Measurements from ENCODE around the gene GFRA4.
"Not testable (repeated sequence)": the region's sequence is repeated elsewhere in the genome, so short reads cannot be mapped to it uniquely, and the experiment has no call there.

GFRA4 gene

DNA sequence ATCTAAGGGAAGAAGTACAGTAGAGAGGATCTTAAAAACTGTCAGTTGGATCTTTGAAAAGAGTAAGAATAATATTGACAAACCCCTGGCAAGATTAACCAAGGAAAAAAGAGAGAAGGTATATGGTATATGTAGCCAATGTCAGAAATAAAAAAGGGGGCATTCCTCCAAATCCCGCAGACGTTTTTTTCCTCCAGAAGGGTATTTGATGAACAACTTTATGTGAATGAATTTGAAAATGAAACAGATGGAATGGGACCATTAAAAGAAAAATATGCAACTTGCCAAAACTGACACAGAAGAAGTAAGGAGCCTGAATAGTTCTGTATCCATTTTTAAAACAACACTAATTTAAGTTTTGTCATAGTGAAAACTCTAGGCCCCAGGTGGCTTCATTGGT, 35.7 kb downstream of the GFRA4 start:
- in situ Hi-C loops (cut with MboI; ENCODE audit: low sequenced_read_pairs), result no loop called here

DNA sequence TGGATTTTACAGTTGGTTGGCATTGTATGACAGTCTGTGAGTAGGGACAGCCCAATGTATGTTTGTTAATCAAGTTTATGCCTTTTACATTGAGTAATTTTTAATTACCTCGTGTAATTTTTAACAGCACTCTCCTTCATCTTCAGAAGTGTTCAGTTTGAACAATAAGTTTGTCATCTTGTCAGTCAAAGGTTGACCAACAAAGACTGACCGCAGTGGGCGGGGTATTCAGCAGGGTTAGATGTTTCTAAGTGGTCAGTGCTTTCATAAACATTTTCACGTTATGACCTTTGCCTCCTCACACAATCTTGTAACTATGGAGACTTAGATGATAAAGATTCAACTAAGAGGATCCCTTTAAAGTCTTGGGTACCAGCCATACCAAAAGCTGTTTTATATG, 40.8 kb downstream of the GFRA4 start:
- in situ Hi-C loops (cut with MboI; ENCODE audit: low sequenced_read_pairs), result no loop called here

DNA sequence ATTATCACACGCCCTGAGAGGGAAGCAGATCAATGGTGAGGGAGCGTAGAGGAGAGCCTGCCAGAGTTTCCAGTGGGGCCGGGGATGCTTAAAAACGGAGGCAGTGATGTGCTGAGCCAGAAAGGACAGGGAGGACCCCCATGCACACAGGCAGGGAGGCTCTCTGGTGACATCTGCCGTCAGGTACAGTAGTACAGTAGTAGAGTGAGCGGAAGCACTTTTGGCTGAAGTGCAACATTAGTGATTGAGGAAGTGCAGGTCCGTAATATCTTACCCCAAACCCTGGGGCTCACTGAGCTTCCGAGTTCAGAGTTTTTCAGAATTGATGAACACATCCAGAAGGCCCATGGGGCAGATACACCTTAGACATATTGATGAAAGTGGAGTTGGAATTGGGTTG, 42.1 kb downstream of the GFRA4 start:
- in situ Hi-C loops (cut with MboI; ENCODE audit: low sequenced_read_pairs), result no loop called here

DNA sequence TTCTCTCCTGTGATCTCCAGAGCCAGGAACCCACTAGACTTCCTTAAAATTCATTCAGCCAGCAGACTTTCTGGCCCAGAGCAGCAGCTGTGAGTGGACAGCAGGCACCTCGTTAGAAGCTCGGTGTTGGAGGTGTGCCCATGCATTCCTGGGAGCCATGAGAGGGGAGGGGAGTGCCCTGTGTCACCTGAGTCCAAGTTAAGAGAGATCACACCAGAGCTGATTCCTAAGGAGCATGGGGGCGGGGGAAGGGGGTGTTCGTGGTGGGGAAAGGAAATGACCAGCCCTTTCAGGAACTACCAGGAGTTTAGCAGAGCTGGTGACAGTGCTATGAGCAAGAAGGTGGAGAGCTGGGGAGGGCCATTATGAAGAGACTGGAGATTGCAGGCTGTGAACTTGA, 46.9 kb downstream of the GFRA4 start:
- in situ Hi-C loops (cut with MboI; ENCODE audit: low sequenced_read_pairs), result no loop called here

DNA sequence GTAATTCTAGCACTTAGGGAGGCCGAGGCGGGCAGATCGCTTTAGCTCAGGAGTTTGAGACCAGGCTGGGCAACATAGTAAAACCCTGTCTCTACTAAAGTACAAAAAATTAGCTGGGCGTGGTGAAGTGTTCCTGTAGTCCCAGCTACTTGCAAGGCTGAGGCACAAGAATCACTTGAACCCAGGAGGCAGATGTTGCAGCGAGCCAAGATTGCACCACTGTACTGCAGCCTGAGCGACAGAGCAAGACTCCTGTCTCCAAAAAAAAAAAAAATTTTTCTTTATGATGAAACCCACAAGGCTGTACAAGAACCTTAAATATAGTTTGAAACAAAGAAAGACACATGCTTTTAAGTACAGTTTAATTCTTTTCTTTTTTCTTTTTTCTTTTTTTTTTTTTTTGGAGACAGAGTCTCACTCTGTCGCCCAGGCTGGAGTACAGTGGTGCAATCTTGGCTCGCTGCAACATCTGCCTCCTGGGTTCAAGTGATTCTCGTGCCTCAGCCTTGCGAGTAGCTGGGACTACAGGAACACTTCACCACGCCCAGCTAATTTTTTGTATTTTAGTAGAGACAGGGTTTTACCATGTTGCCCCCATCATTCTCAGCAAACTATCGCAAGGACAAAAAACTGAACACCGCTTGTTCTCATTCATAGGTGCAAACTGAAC, 47.9 kb downstream of the GFRA4 start:
- in situ Hi-C loops (cut with MboI; ENCODE audit: low sequenced_read_pairs), result not testable (repeated sequence)

DNA sequence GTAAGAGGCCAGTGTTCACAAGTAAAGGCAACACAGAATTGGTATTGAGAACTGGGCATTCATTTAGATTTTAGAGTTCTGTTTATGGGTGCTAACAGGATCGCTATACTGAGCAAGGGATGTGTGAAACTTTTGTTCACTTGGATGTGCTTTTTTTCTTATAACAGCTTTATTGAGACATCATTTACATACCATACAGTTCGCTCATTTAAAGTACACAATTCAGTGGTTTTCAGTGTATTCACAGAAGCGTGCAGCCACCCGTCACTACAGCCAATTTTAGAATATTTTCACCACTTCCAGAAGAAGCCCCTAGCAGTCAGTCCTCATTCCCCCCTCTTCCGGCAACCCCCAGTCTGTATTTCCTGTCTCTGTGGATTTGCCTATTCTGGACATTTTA, 48.7 kb downstream of the GFRA4 start:
- in situ Hi-C loops (cut with MboI; ENCODE audit: low sequenced_read_pairs), result no loop called here

DNA sequence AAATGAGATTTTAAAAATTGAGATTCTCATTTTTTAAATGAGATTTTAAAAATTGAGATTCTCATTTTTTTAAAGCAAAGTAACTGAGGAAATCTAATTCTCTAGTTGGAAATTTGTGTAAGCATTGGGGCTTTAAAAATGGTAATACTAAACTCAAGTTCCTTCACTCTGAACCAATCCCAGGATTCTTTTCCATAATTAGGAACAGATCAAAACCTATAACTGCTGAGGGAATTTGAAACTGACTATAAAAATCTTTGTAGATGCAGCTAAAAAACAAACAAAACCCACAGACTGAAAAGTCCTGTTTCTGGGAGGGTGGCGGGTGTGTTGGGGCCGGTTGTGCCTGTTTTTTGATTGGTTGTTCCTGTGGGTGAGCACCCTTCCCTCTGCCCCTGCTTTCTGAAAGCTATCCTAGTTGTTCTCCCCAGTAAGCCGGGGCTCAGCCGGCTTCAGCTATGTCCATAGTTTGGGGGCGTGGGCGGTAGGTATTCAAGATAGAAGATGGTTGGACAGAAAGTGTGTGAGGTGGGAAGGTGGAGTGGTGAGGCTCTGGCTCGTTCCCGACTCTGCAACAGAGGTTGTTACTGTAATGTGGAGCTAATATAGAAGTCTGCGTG, 49.3 kb downstream of the GFRA4 start:
- in situ Hi-C loops (cut with MboI; ENCODE audit: low sequenced_read_pairs), result no loop called here

DNA sequence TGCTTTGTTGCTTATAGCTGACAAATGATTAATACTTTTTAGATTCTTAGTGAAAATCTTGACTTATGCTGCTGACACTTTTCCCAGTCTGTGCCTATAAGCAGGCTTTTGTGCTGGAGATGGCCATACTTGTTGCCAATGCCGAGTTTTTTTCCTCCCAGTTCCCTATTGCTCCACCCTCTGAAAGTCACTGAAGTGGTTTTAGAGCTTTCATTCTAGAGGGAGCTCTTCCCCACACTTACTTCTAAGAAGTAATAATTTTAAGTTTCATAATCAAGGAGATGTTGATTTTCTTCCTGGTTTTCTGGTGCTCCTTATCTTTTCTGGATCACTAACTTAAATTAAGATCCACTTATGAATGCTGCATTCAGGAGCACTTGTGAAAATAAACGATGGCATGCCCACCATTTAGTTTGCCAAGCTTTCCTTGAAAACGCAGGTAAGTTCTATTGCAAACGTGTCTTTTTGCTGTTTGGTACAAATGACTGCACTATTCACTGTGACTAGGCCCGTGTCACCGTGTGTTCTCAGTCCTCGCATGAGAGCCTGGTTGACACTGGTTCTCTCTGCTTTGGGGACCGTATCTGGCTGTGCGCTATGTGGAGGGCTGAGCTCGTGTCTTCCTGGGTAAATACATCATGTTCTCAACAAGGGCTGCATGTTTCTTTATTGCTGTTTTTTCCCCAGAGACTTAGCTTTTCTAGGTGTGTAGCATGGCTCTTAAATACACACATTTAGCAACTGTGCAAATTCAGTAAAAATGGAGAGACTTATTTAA, 50.2 kb downstream of the GFRA4 start:
- in situ Hi-C loops (cut with MboI; ENCODE audit: low sequenced_read_pairs), result no loop called here

DNA sequence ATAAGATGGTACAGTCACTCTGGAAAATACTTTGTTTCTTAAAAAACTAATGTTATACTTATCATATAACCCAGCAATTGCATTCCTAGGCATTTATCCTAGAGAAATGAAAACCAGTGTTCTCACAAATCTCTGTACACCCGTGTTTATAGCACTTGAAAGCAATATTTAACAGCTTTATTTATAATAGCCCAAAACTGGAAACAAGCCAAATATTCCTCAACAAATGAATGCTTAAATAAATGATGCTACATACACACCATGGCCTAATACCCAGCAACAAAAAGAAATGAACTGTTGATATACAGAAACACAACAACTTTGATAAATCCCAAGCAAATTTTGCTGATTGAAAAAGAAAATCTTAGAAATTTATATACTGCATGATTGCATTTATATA, 51.3 kb downstream of the GFRA4 start:
- in situ Hi-C loops (cut with MboI; ENCODE audit: low sequenced_read_pairs), result no loop called here

Measured in HL-60/S4 treated with retinoic acid at 250 ng/mL for 4 days and 3 days (cell line).